SK-N-SH treated with all-trans-retinoic acid at 6 μM for 48 hours (cell line): ENCODE measurements around the gene SELPLG.
"Not testable (repeated sequence)": the region's sequence is repeated elsewhere in the genome, so short reads cannot be mapped to it uniquely, and the experiment has no call there.

Source experiments
- ATAC-seq: fragments of 200-7000 bp; cut with Tn5 transposase; 3 replicates; pipeline ENCODE4 v1.9.1; 2020; ENCODE audit warnings: mild to moderate bottlenecking, moderate library complexity
- ARNTL ChIP-seq: fragments of 450-650 bp; formaldehyde crosslinking; IDR thresholded peaks from 2 replicates; pipeline ENCODE4 v1.5.0; 2020; ENCODE audit warnings: low read depth, mild to moderate bottlenecking, moderate library complexity, borderline replicate concordance
- BACH2 ChIP-seq: fragments of 250-450 bp; sonication (Bioruptor Pico); IDR thresholded peaks from 2 replicates; pipeline ENCODE4 v1.9.0; 2021; ENCODE audit warnings: mild to moderate bottlenecking, borderline replicate concordance
- CSDC2 ChIP-seq: fragments of 250-450 bp; sonication (Bioruptor Pico); IDR thresholded peaks from 2 replicates; pipeline ENCODE4 v1.5.0; 2020; ENCODE audit warnings: mild to moderate bottlenecking, moderate library complexity
- GLIS3 ChIP-seq: fragments of 250-450 bp; sonication (Bioruptor Pico); IDR thresholded peaks from 2 replicates; pipeline ENCODE4 v1.5.0; 2020; ENCODE audit warnings: mild to moderate bottlenecking, moderate library complexity
- ISL1 ChIP-seq: fragments of 250-450 bp; sonication (Bioruptor Pico); IDR thresholded peaks from 2 replicates; pipeline ENCODE4 v2.1.2; 2022; ENCODE audit warnings: mild to moderate bottlenecking, moderate library complexity
- OSR1 ChIP-seq: fragments of 250-450 bp; sonication (Bioruptor Pico); IDR thresholded peaks from 2 replicates; pipeline ENCODE4 v1.8.0; 2022; ENCODE audit warnings: moderate library complexity, mild to moderate bottlenecking, inconsistent platforms
- PPARA ChIP-seq: fragments of 250-450 bp; sonication (Bioruptor Pico); IDR thresholded peaks from 2 replicates; pipeline ENCODE4 v1.5.0; 2020; ENCODE audit warnings: mild to moderate bottlenecking, borderline replicate concordance
- RARB ChIP-seq: fragments of 250-450 bp; sonication (Bioruptor Pico); IDR thresholded peaks from 2 replicates; pipeline ENCODE4 v1.8.0; 2021; ENCODE audit warnings: mild to moderate bottlenecking, moderate library complexity
- SNAI2 ChIP-seq: fragments of 250-450 bp; sonication (Bioruptor Pico); IDR thresholded peaks from 2 replicates; pipeline ENCODE4 v1.5.0; 2020; ENCODE audit warnings: mild to moderate bottlenecking, moderate library complexity
- TCF4 ChIP-seq: fragments of 250-450 bp; sonication (Bioruptor Pico); IDR thresholded peaks from 2 replicates; pipeline ENCODE4 v1.8.0; 2021; ENCODE audit warnings: mild to moderate bottlenecking, moderate library complexity, borderline replicate concordance
- TOX ChIP-seq: fragments of 250-450 bp; sonication (Bioruptor Pico); IDR thresholded peaks from 2 replicates; pipeline ENCODE4 v1.8.0; 2021; ENCODE audit warnings: mild to moderate bottlenecking, moderate library complexity, borderline replicate concordance
- ZC3H10 ChIP-seq: fragments of 250-450 bp; sonication (Bioruptor Pico); IDR thresholded peaks from 2 replicates; pipeline ENCODE4 v1.5.1; 2021; ENCODE audit warnings: mild to moderate bottlenecking, moderate library complexity
- ZFP30 ChIP-seq: fragments of 450-650 bp; formaldehyde crosslinking; IDR thresholded peaks from 2 replicates; pipeline ENCODE4 v1.5.0; 2022; ENCODE audit warnings: mild to moderate bottlenecking, moderate library complexity
- ZNF565 ChIP-seq: fragments of 450-650 bp; formaldehyde crosslinking; conservative IDR thresholded peaks from 2 replicates; pipeline ENCODE4 v1.5.0; 2020; ENCODE audit warnings: low read depth, mild to moderate bottlenecking, moderate library complexity
- ZNF70 ChIP-seq: fragments of 450-650 bp; formaldehyde crosslinking; IDR thresholded peaks from 2 replicates; pipeline ENCODE4 v1.5.0; 2020; ENCODE audit warnings: mild to moderate bottlenecking, moderate library complexity
- ZNF8 ChIP-seq: fragments of 450-650 bp; formaldehyde crosslinking; IDR thresholded peaks from 2 replicates; pipeline ENCODE4 v1.5.0; 2020; ENCODE audit warnings: mild to moderate bottlenecking, moderate library complexity
- TF ChIP-seq, protein P1 (sequence below): fragments of 250-450 bp; sonication (Bioruptor Pico); IDR thresholded peaks from 2 replicates; pipeline ENCODE4 v1.8.0; 2020; ENCODE audit warnings: mild to moderate bottlenecking, moderate library complexity, borderline replicate concordance
- TF ChIP-seq, protein P2 (sequence below): fragments of 250-450 bp; sonication (Bioruptor Pico); IDR thresholded peaks from 2 replicates; pipeline ENCODE4 v1.5.1; 2020; ENCODE audit warnings: low read depth, mild to moderate bottlenecking, moderate library complexity
- TF ChIP-seq, protein P3 (sequence below): fragments of 250-450 bp; sonication (Bioruptor Pico); IDR thresholded peaks from 2 replicates; pipeline ENCODE4 v1.8.0; 2021; ENCODE audit warnings: low read depth, mild to moderate bottlenecking, moderate library complexity, borderline replicate concordance
- TF ChIP-seq, protein P4 (sequence below): fragments of 250-450 bp; sonication (Bioruptor Pico); IDR thresholded peaks from 2 replicates; pipeline ENCODE4 v1.5.1; 2021; ENCODE audit warnings: mild to moderate bottlenecking, moderate library complexity
- TF ChIP-seq, protein P5 (sequence below): fragments of 250-450 bp; sonication (Bioruptor Pico); IDR thresholded peaks from 2 replicates; pipeline ENCODE4 v1.5.0; 2020; ENCODE audit warnings: mild to moderate bottlenecking, moderate library complexity

SELPLG gene

DNA sequence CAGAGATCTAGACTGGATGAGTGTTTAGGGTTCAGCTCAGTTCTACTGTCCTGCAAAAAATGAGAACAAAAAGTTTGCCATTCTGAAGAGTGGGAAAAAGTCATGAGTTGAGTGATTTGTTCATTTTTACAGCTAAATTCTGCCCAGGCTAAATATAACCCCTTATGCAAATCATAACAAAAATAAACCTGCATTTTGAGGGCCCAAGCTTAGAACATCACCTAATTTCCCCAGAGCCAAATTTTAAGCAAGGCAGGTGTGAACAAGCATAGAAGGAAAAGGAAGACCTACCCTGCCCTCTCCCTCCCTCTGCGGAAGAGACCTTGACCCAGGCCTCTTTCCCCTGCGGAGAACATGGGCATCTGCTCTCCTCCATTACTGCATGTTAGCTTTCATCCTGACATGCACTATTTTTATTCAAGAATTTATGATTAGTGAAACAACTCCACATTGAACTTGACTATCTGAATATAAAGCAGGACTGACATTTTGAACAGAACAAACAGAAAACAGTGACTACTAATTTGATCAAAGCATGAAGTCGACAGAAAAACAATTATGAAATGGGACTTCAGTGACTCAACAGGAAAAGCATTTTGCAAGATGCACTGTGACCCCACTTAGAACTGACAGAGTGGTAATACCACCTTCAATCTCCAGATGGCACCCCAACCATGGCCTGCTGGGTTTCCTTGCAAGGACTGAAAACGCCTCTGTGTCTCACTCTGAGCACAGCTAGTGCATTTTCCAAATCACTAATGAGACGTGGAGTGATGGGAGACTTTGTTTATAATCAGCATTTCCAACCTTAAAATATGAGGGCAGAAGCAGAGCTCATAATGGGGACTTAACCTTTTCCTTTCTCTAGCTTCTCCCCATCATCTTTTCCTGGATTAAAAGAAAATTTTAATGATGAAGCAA lies 30.9 kb upstream of the SELPLG start (continued):
- TF ChIP-seq, protein P1, sequence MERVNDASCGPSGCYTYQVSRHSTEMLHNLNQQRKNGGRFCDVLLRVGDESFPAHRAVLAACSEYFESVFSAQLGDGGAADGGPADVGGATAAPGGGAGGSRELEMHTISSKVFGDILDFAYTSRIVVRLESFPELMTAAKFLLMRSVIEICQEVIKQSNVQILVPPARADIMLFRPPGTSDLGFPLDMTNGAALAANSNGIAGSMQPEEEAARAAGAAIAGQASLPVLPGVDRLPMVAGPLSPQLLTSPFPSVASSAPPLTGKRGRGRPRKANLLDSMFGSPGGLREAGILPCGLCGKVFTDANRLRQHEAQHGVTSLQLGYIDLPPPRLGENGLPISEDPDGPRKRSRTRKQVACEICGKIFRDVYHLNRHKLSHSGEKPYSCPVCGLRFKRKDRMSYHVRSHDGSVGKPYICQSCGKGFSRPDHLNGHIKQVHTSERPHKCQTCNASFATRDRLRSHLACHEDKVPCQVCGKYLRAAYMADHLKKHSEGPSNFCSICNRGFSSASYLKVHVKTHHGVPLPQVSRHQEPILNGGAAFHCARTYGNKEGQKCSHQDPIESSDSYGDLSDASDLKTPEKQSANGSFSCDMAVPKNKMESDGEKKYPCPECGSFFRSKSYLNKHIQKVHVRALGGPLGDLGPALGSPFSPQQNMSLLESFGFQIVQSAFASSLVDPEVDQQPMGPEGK (CRISPR knock-in tag): 0 out of 2 replicates have a peak, but pooled peaks have one; percentile 21
- peak; percentile 64; the same call in 1 of the 2 replicates for TF ChIP-seq ZC3H10 (CRISPR knock-in tag)

DNA sequence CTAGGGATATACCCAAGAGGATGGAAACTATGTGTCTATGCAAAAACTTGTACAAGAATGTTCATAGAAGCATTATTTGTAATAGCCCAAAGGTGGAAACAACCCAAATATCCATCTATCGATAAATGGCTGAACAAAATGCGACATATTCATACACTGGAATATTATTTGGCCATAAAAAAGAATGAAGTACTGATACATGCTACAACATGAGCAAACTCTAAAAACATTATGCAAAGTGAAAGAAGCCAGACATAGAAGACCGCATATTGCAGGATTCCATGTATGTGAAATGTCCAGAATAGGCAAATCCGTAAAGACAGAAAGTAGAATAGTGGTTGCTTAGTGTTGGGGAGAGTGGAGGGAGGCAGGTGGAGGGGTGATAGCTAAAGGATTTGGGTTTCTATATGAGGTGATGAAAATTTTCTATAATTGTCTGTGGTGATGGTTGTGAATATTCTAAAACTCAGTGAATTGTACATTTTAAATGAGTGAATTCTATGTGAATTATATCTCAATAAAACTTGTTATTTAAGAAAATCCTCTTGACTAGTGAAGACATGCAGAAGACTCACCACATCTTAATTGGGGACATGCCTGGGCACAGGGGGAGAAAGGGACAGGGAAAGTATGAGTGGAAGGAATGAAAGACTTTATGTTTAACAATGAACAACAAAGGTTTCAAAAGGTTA lies 29.8 kb upstream of the SELPLG start:
- no peak for ATAC-seq
- TF ChIP-seq OSR1 (CRISPR knock-in tag): no peak
- TF ChIP-seq, protein P2, sequence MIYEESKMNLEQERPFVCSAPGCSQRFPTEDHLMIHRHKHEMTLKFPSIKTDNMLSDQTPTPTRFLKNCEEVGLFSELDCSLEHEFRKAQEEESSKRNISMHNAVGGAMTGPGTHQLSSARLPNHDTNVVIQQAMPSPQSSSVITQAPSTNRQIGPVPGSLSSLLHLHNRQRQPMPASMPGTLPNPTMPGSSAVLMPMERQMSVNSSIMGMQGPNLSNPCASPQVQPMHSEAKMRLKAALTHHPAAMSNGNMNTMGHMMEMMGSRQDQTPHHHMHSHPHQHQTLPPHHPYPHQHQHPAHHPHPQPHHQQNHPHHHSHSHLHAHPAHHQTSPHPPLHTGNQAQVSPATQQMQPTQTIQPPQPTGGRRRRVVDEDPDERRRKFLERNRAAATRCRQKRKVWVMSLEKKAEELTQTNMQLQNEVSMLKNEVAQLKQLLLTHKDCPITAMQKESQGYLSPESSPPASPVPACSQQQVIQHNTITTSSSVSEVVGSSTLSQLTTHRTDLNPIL (CRISPR knock-in tag): no peak
- no peak for TF ChIP-seq SNAI2 (CRISPR knock-in tag)
- no peak for TF ChIP-seq PPARA (CRISPR knock-in tag)
- no peak for TF ChIP-seq ISL1 (CRISPR knock-in tag)
- TF ChIP-seq ZNF70 (CRISPR knock-in tag): no peak
- TF ChIP-seq ZC3H10 (CRISPR knock-in tag): no peak
- no peak for TF ChIP-seq ZNF565
- no peak for TF ChIP-seq CSDC2 (CRISPR knock-in tag)
- TF ChIP-seq ZFP30 (CRISPR knock-in tag): no peak
- no peak for TF ChIP-seq BACH2 (CRISPR knock-in tag)
- TF ChIP-seq TCF4 (CRISPR knock-in tag): no peak
- TF ChIP-seq, protein P3, sequence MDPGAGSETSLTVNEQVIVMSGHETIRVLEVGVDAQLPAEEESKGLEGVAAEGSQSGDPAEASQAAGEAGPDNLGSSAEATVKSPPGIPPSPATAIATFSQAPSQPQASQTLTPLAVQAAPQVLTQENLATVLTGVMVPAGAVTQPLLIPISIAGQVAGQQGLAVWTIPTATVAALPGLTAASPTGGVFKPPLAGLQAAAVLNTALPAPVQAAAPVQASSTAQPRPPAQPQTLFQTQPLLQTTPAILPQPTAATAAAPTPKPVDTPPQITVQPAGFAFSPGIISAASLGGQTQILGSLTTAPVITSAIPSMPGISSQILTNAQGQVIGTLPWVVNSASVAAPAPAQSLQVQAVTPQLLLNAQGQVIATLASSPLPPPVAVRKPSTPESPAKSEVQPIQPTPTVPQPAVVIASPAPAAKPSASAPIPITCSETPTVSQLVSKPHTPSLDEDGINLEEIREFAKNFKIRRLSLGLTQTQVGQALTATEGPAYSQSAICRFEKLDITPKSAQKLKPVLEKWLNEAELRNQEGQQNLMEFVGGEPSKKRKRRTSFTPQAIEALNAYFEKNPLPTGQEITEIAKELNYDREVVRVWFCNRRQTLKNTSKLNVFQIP (CRISPR knock-in tag): no peak
- TF ChIP-seq ZNF8 (CRISPR knock-in tag): no peak
- TF ChIP-seq, protein P4, sequence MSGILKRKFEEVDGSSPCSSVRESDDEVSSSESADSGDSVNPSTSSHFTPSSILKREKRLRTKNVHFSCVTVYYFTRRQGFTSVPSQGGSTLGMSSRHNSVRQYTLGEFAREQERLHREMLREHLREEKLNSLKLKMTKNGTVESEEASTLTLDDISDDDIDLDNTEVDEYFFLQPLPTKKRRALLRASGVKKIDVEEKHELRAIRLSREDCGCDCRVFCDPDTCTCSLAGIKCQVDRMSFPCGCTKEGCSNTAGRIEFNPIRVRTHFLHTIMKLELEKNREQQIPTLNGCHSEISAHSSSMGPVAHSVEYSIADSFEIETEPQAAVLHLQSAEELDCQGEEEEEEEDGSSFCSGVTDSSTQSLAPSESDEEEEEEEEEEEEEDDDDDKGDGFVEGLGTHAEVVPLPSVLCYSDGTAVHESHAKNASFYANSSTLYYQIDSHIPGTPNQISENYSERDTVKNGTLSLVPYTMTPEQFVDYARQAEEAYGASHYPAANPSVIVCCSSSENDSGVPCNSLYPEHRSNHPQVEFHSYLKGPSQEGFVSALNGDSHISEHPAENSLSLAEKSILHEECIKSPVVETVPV (CRISPR knock-in tag): no peak
- no peak for TF ChIP-seq RARB (CRISPR knock-in tag)
- TF ChIP-seq GLIS3: no peak
- TF ChIP-seq, protein P5, sequence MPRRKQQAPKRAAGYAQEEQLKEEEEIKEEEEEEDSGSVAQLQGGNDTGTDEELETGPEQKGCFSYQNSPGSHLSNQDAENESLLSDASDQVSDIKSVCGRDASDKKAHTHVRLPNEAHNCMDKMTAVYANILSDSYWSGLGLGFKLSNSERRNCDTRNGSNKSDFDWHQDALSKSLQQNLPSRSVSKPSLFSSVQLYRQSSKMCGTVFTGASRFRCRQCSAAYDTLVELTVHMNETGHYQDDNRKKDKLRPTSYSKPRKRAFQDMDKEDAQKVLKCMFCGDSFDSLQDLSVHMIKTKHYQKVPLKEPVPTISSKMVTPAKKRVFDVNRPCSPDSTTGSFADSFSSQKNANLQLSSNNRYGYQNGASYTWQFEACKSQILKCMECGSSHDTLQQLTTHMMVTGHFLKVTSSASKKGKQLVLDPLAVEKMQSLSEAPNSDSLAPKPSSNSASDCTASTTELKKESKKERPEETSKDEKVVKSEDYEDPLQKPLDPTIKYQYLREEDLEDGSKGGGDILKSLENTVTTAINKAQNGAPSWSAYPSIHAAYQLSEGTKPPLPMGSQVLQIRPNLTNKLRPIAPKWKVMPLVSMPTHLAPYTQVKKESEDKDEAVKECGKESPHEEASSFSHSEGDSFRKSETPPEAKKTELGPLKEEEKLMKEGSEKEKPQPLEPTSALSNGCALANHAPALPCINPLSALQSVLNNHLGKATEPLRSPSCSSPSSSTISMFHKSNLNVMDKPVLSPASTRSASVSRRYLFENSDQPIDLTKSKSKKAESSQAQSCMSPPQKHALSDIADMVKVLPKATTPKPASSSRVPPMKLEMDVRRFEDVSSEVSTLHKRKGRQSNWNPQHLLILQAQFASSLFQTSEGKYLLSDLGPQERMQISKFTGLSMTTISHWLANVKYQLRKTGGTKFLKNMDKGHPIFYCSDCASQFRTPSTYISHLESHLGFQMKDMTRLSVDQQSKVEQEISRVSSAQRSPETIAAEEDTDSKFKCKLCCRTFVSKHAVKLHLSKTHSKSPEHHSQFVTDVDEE (CRISPR knock-in tag): no peak
- no peak for TF ChIP-seq TOX (CRISPR knock-in tag)
- TF ChIP-seq ARNTL (CRISPR knock-in tag): no peak

DNA sequence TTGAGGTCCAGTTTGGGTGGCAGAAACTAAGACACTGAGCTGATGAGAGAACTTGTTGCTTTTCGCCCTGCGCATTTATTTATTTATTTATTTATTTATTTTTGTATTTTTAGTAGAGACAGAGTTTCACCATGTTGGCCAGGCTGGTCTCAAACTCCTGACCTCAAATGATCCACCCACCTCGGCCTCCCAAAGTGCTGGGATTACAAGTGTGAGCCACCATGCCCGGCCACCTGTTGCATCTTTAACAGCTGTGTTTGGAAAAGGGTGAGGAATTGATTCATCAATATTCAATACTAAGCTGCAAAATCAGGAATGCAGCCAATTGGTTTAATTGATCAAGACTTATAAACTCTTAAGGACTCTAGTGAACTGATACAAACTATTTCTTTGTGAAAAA lies 24.4 kb upstream of the SELPLG start:
- not testable (repeated sequence) for ATAC-seq
